Hepatocyte (in vitro differentiated cells): ENCODE data around the gene NEU4. TPM values are rescaled to one million over a fixed set of nuclear protein-coding genes. Genes with fewer than 3 reads are reported as not detected.

Experiments used
- DNase-seq: peaks from one replicate; pipeline ENCODE4 v3.0.0-alpha.2; 2016; ENCODE audit warnings: low spot score
- H2AFZ ChIP-seq: fragments of 200-600 bp; sonication (generic); 2 replicates; pipeline ENCODE4 v1.6.0; 2016; ENCODE audit warnings: antibody characterized with exemption, mild to moderate bottlenecking
- H3K27ac ChIP-seq: fragments of 200-600 bp; sonication (generic); 2 replicates; pipeline ENCODE4 v1.5.1; 2016; ENCODE audit warnings: mild to moderate bottlenecking
- H3K27me3 ChIP-seq: fragments of 200-600 bp; sonication (generic); 2 replicates; pipeline ENCODE4 v1.6.1; 2016
- H3K36me3 ChIP-seq: fragments of 200-600 bp; sonication (generic); replicated peaks from 2 replicates; pipeline ENCODE4 v1.5.1; 2016; ENCODE audit warnings: low read depth; ENCODE audit not compliant: insufficient read depth
- H3K4me1 ChIP-seq: fragments of 200-600 bp; sonication (generic); 2 replicates; pipeline ENCODE4 v1.5.1; 2016; ENCODE audit warnings: mild to moderate bottlenecking, moderate library complexity; ENCODE audit not compliant: insufficient read depth
- H3K4me2 ChIP-seq: fragments of 200-600 bp; sonication (generic); 2 replicates; pipeline ENCODE4 v1.6.0; 2016
- H3K4me3 ChIP-seq: fragments of 200-600 bp; sonication (generic); 2 replicates; pipeline ENCODE4 v1.5.1; 2016; ENCODE audit warnings: mild to moderate bottlenecking
- H3K79me2 ChIP-seq: fragments of 200-600 bp; sonication (generic); 2 replicates; pipeline ENCODE4 v1.6.0; 2017; ENCODE audit warnings: mild to moderate bottlenecking
- H3K9me2 ChIP-seq: fragments of 200-600 bp; sonication (generic); replicated peaks from 2 replicates; pipeline ENCODE4 v1.6.0; 2017; ENCODE audit warnings: mild to moderate bottlenecking; ENCODE audit not compliant: insufficient read depth
- H3K9me3 ChIP-seq: fragments of 200-600 bp; sonication (generic); 2 replicates; pipeline ENCODE4 v1.5.1; 2016; ENCODE audit warnings: low read depth, mild to moderate bottlenecking
- H4K20me1 ChIP-seq: fragments of 200-600 bp; sonication (generic); 2 replicates; pipeline ENCODE4 v1.6.0; 2016; ENCODE audit warnings: mild to moderate bottlenecking; ENCODE audit not compliant: insufficient read depth, poor library complexity, severe bottlenecking
- CTCF ChIP-seq: fragments of 200-600 bp; sonication (generic); IDR thresholded peaks from 2 replicates; pipeline ENCODE4 v1.5.1; 2016; ENCODE audit warnings: antibody characterized with exemption, mild to moderate bottlenecking; ENCODE audit not compliant: poor library complexity
- EZH2 ChIP-seq: fragments of 200-600 bp; sonication (generic); IDR thresholded peaks from 2 replicates; pipeline ENCODE4 v1.6.1; 2016; ENCODE audit warnings: antibody characterized with exemption, mild to moderate bottlenecking, borderline replicate concordance
- EZH2phosphoT487 ChIP-seq: fragments of 200-600 bp; sonication (generic); IDR thresholded peaks from one replicate; pipeline ENCODE4 v1.6.1; 2018; ENCODE audit warnings: antibody characterized with exemption, mild to moderate bottlenecking, low read depth, moderate library complexity; ENCODE audit not compliant: unreplicated experiment, severe bottlenecking
- WGBS: methylation state at CpG from one replicate; pipeline ENCODE4 v1.1.6; 2016; ENCODE audit warnings: low lambda C conversion rate; ENCODE audit errors: missing lambda C conversion rate; 5-methylcytosine and 5-hydroxymethylcytosine counted together
- polyA plus RNA-seq: library from polyadenylated mRNA; unstranded; fragments of >200 nt; fragmentation: Nextera tagmentation; extraction: Ambion mirVana; gene quantifications from 2 replicates; pipeline ENCODE4 v1.2.1, GENCODE V29; 2016
- total RNA-seq: library from RNA; depleted of rRNA; stranded (reverse); fragments of >200 nt; gene quantifications from 2 replicates; pipeline ENCODE4 v1.2.3, GENCODE V29; 2014

The NEU4 gene
- total and polyA plus RNA-seq, 2 experiments from 2014 or later: 6.8 to 10.2 TPM

DNA sequence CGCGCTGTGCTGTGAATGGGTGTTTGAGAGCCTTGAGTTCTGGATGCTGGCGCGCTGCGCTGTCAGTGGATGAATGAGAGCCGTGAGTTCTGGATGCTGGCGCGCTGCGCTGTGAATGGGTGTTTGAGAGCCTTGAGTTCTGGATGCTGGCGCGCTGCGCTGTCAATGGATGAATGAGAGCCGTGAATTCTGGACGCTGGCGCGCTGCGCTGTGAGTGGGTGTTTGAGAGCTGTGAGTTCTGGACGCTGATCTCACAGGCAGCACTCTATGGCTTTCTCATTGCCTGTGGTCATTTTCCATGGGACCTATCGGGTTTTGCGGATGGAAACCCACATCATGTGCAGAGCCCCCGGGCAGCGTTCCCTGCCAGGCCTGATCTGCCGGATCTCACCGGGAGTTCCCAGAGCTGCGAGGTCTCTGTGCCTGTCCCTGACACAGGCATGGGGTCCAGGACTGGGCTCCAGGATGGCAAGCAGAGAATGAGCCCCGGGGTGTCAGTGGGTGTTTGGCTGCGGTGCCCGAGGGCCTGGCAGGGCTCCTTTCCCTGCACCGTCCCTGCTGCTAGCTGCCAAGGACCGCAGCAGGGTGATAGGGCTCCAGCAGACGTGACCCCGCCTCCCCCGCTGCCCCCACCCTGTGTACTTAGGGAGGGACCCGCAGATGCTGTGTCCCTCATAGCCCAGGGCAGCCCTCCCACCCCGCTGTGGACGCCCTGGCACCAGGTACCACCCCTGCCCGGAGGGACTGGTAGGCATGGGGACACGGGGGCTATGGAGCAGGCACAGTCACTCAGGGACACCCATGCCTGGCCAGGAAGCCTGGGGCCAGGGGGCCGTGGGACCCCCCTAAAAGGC, 40.0 kb downstream of the NEU4 start:
- no peaks in the 10 kb centered on the region for H3K9me3 ChIP-seq
- H3K9me2 ChIP-seq: no peaks in the 10 kb centered on the region
- H3K4me2 ChIP-seq: no peak overlapping the region
- no peaks in the 10 kb centered on the region for H3K79me2 ChIP-seq
- H3K4me3 ChIP-seq: no peak overlapping the region
- no peak overlapping the region for H3K27ac ChIP-seq
- H2AFZ ChIP-seq: no peak overlapping the region
- no peaks in the 10 kb centered on the region for H3K36me3 ChIP-seq
- peaks cover 5% of the 10 kb centered on the region for H3K27me3 ChIP-seq
- no peak for DNase-seq
- no peaks in the 10 kb centered on the region for H4K20me1 ChIP-seq
- 93% methylated on average over 33 of the region's 39 CpGs for WGBS
- H3K4me1 ChIP-seq: no peaks in the 10 kb centered on the region
- no peak for TF ChIP-seq EZH2
- TF ChIP-seq CTCF: no peak
- TF ChIP-seq EZH2phosphoT487: no peak

- WGBS: 89% methylated on average over 16 of the region's 16 CpGs
- Histone ChIP-seq H3K9me2 (no peaks in the 10 kb centered on the region), H3K9me3 (no peaks in the 10 kb centered on the region), H3K36me3 (no peaks in the 10 kb centered on the region), H3K79me2 (no peaks in the 10 kb centered on the region), H3K4me1 (no peaks in the 10 kb centered on the region), H3K4me2 (no peak overlapping the region), H4K20me1 (no peaks in the 10 kb centered on the region), H3K4me3 (no peak overlapping the region), H2AFZ (no peak overlapping the region), H3K27ac (no peak overlapping the region), H3K27me3 (peaks cover 5% of the 10 kb centered on the region)
- no peak for TF ChIP-seq EZH2
- no peak for TF ChIP-seq CTCF
- no peak for TF ChIP-seq EZH2phosphoT487
- no peak for DNase-seq
These were observed 40.9 kb downstream of the NEU4 start for GRCh38 chr2:241849616-241850543.

GRCh38 chr2:241850544-241851324, 41.7 kb downstream of the NEU4 start:
- H4K20me1 ChIP-seq: no peaks in the 10 kb centered on the region
- no peak overlapping the region for H3K4me2 ChIP-seq
- H3K9me2 ChIP-seq: no peaks in the 10 kb centered on the region
- H2AFZ ChIP-seq: no peak overlapping the region
- no peaks in the 10 kb centered on the region for H3K4me1 ChIP-seq
- no peaks in the 10 kb centered on the region for H3K9me3 ChIP-seq
- H3K27ac ChIP-seq: no peak overlapping the region
- H3K79me2 ChIP-seq: no peaks in the 10 kb centered on the region
- H3K4me3 ChIP-seq: no peak overlapping the region
- no peak for DNase-seq
- H3K36me3 ChIP-seq: no peaks in the 10 kb centered on the region
- H3K27me3 ChIP-seq: no peaks in the 10 kb centered on the region
- WGBS: 94% methylated on average over 26 of the region's 27 CpGs
- TF ChIP-seq EZH2: no peak
- no peak for TF ChIP-seq CTCF
- no peak for TF ChIP-seq EZH2phosphoT487
